Right atrium auricular region (tissue), 2 donors: Measurements from ENCODE around the gene PF4V1. TPM values are rescaled to one million over a fixed set of nuclear protein-coding genes. Genes with fewer than 3 reads are reported as not detected.

ENCODE experiments used
- total RNA-seq, 2 donors: library from RNA; depleted of rRNA; stranded (reverse); fragments of >200 nt; gene quantifications; one replicate each; pipeline ENCODE4 v1.1.0, GENCODE V29; 2016

PF4V1 gene
- total RNA-seq, 2 donors from 2014 or later: not detected

Other genes with a start within 250 kb of the PF4V1 start
- not detected for gene RASSF6, start 232.9 kb upstream of the PF4V1 start, total RNA-seq
- 1 to 10 TPM; 2.6 to 7.9 TPM for gene CXCL8, start 112.7 kb upstream of the PF4V1 start, total RNA-seq
- gene CXCL6, start 16.6 kb upstream of the PF4V1 start, total RNA-seq: 1 to 10 TPM in 1 of 2 donors, under 1 TPM in 1; 0.44 to 2.4 TPM
- gene CXCL1, start 16.1 kb downstream of the PF4V1 start, total RNA-seq: 1 to 10 TPM; 6.9 to 8.5 TPM
- under 1 TPM in 1 of 2 donors, not detected in 1; 0.83 TPM for gene PF4, start 128.7 kb downstream of the PF4V1 start, total RNA-seq
- 1 to 10 TPM in 1 of 2 donors, not detected in 1; 1.6 TPM for gene PPBP, start 134.9 kb downstream of the PF4V1 start, total RNA-seq
- not detected for gene CXCL5, start 145.4 kb downstream of the PF4V1 start, total RNA-seq
- gene CXCL3, start 185.4 kb downstream of the PF4V1 start, total RNA-seq: under 1 TPM in 1 of 2 donors, not detected in 1; 0.63 TPM
- 10 to 100 TPM; 19.4 to 21.5 TPM for gene CXCL2, start 245.9 kb downstream of the PF4V1 start, total RNA-seq